ENCODE results near the gene EMC9.

The EMC9 gene, protein sequence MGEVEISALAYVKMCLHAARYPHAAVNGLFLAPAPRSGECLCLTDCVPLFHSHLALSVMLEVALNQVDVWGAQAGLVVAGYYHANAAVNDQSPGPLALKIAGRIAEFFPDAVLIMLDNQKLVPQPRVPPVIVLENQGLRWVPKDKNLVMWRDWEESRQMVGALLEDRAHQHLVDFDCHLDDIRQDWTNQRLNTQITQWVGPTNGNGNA

DNA sequence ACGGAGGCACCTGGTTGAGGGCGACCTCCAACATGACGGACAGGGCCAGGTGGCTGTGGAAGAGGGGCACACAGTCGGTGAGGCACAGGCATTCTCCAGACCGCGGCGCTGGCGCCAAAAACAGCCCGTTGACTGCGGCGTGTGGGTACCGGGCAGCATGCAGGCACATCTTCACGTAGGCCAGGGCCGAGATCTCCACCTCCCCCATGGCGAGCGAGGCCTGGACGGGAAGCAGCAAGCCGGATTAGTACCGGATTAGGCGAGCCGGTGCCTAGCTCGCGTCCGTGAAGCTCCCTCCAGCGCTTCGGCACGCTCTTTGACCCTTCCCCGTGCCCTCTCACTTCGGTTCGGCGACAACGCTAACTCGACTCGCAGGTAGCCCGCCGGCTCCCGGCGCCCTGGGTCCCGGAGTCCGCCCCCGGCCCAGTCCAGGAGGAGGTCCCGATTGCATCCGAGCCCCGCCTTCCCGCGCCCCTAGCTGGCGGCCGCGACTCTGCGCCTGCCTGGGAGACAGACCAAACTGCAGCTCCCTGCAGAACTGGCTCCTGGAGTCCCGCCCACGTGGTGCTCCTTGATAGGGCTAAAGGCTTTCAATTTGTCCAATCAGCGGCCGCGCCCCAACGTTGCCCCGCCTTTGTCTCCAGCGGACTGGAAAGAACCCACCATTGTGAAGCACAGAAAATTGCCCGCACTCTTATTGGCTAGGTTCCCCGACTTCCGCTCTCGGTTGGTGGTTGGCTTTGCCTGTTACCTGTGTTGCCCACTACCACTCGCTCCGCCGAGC is at the start of gene EMC9:
TSS of gene EMC9 (minus strand) at position 495 of the 784 bp plus-strand sequence. CDS start at position 208, 287 bp downstream.
- peak within 1 kb of the TSS; percentile 67 for H3K4me3 ChIP-seq (ENCODE audit: low read depth, low read length)
- TF ChIP-seq, protein P1, sequence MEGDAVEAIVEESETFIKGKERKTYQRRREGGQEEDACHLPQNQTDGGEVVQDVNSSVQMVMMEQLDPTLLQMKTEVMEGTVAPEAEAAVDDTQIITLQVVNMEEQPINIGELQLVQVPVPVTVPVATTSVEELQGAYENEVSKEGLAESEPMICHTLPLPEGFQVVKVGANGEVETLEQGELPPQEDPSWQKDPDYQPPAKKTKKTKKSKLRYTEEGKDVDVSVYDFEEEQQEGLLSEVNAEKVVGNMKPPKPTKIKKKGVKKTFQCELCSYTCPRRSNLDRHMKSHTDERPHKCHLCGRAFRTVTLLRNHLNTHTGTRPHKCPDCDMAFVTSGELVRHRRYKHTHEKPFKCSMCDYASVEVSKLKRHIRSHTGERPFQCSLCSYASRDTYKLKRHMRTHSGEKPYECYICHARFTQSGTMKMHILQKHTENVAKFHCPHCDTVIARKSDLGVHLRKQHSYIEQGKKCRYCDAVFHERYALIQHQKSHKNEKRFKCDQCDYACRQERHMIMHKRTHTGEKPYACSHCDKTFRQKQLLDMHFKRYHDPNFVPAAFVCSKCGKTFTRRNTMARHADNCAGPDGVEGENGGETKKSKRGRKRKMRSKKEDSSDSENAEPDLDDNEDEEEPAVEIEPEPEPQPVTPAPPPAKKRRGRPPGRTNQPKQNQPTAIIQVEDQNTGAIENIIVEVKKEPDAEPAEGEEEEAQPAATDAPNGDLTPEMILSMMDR (IDR thresholded peaks at IDR 0.05; ENCODE audit: borderline replicate concordance, insufficient read depth, low read depth, low read length), result no peak

DNA sequence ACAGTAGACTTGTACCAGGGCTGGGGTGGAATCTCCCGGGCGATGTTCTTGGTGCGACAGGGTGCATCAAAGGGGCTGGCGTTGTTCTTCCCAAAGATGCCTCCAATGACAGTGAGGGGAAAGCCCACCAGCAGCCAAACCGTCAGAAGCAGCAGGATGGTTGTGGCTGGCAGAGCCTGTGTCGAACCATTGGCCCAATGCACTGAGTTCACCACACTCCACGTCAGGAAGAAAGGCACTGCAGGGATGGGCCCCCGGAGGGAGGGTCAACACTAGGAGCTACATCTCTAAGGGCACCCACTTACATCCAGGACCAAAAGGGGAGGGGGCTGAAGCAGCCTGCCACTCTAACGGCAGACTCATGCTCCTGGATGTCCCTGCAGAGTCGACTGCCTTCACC is 49.0 kb upstream of the EMC9 start:
- TF ChIP-seq, protein P1 (IDR thresholded peaks at IDR 0.05; ENCODE audit: borderline replicate concordance, insufficient read depth, low read depth, low read length), result no peak

DNA sequence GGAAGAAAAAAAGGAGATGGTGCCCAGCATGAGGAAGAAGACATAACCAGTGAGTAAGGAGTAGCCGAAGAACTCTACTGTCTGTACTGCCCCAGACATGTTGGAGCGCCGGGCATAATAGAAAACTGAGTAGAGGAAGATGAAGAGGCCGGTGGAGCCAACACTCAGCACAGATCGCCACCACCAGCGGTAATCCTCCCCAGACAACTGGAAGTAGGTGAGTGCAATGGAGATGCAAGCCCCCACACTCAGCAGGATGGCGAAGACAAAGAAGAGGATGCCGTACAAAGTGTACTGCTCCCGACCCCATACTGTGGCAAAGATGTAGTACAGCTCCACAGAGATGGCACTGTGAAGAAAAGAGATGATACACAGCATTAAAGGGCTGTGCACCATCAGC is 48.1 kb upstream of the EMC9 start:
- no peak overlapping the region for H3K4me3 ChIP-seq (ENCODE audit: low read depth, low read length)

More for the DNA sequence above, 49.0 kb upstream of the EMC9 start:
- no peak overlapping the region for H3K4me3 ChIP-seq (ENCODE audit: low read depth, low read length)

DNA sequence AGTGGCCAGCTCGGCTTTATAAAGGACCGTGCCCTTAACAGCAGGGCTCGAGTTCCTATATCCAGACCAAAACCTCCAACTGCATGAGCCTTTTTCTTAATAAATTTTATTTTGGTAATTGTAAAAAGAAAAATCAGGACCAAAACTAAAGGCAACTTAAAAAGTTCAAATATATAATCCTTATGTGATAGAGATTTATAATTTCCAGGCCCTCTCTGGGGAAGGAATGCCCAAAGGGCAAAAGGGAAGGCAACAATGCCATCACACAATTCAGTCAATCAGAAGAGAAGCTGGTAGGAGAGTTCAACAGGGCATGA is 47.6 kb upstream of the EMC9 start:
- no peak overlapping the region for H3K4me3 ChIP-seq (ENCODE audit: low read depth, low read length)
- TF ChIP-seq, protein P1 (IDR thresholded peaks at IDR 0.05; ENCODE audit: borderline replicate concordance, insufficient read depth, low read depth, low read length), result no peak

More for the DNA sequence above, 48.1 kb upstream of the EMC9 start:
- TF ChIP-seq, protein P1 (IDR thresholded peaks at IDR 0.05; ENCODE audit: borderline replicate concordance, insufficient read depth, low read depth, low read length), result no peak

DNA sequence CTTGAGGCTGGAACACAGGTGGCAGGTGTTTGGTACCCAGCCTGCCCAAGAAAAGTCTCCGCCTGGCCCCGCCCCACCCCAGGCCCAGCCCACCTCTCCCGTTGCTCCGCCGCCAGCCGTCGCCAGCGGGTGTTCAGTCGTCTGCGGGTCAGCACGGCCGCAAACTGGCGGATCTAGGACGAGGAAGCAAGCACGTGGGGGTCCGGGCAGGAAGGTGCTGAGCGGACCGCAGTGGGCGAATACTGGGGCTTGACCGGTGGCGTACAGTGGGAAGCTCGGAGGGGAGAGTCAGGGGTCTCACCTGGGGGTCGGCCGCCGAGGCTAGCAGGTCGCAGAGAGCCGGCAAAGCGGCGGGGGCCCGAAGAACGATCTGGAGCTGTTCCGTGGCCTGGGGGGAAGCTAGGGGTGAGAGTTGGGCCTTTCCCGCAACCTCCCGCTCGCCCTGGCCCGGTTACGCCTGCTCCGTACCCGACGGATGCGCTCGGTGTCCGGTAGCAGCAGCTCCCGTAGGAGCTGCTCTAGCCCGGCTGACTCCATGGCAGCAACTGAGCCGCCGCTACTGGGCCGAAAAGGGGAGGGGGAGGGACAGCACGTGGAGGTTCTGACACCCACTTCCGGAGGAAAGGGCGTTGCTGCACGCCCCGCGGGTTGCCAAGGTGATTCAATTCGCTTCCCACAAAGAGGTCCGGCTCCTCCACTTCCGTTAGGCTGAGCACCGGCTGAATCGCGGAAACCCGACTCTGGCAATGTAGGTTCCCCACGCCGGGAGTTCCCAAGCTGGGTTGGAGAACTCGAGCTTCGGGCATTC is 47.1 kb upstream of the EMC9 start, which contains the start of gene IPO4:
TSS of gene IPO4 (minus strand) at position 566 of the 808 bp plus-strand sequence. CDS start at position 537, 29 bp downstream.
- H3K4me3 ChIP-seq (ENCODE audit: low read depth, low read length), result peak within 1 kb of the TSS; percentile 66
- TF ChIP-seq, protein P1 (IDR thresholded peaks at IDR 0.05; ENCODE audit: borderline replicate concordance, insufficient read depth, low read depth, low read length), result no peak

DNA sequence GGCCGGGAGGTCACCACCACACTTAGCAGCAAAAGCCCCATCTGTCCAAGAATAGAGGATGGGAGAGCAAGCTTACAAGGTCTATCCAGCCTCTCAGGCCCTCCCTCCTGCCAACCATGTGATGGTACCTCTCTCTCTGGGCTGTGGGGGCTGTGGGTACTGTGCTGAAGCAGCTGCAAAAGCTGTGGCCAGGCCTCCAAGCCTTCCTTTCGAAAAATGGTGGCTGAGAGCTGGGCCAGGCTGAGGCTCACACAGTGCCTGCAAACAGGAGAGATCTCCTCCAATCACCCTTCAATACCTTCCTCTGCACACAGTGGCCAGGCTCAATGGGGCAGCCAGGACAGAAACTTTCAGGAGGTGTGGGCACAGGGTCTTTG is 46.1 kb upstream of the EMC9 start:
- H3K4me3 ChIP-seq (ENCODE audit: low read depth, low read length), result peak overlapping the region; percentile 66
- TF ChIP-seq, protein P1 (IDR thresholded peaks at IDR 0.05; ENCODE audit: borderline replicate concordance, insufficient read depth, low read depth, low read length), result no peak
